ENCODE data around the gene RTL10. TPM values are rescaled to one million over a fixed set of nuclear protein-coding genes. Genes with fewer than 3 reads are reported as not detected.

Gene RTL10
- total RNA-seq, 1 donor from 2014 or later, result 21.4 TPM

DNA sequence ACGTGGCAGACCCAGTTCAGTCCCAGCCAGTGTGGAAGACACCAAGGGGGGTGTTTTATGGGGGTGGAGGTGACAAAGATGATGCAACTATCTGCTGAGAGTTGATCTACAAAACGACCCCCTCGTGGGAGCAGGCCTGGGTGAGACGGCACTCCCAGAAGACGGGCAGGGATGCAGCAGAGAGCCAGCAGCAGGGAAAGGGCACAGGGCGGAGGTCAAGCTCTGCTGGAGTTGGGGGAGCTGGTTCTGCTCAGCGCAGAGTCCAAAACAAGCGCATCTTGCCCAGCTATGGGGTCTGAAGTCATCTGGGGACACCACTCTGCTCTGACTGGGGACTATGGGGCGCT, 3.9 kb downstream of the RTL10 start:
- Histone ChIP-seq H3K36me3 (peaks cover 0 to 15% of the 10 kb centered on the region in 2 donors), H3K27me3 (no peaks in the 10 kb centered on the region), H3K4me3 (no peak overlapping the region), H3K27ac (no peak overlapping the region), H3K9me3 (no peaks in the 10 kb centered on the region), H3K4me1 (peaks cover 71% of the 10 kb centered on the region)
- TF ChIP-seq POLR2A (IDR thresholded peaks at IDR 0.05) (no peak), POLR2AphosphoS5 (IDR thresholded peaks at IDR 0.05; ENCODE audit: insufficient read depth in 1 of 2, low read depth in 1 of 2) (no peak)
- TF ChIP-seq, protein P1, sequence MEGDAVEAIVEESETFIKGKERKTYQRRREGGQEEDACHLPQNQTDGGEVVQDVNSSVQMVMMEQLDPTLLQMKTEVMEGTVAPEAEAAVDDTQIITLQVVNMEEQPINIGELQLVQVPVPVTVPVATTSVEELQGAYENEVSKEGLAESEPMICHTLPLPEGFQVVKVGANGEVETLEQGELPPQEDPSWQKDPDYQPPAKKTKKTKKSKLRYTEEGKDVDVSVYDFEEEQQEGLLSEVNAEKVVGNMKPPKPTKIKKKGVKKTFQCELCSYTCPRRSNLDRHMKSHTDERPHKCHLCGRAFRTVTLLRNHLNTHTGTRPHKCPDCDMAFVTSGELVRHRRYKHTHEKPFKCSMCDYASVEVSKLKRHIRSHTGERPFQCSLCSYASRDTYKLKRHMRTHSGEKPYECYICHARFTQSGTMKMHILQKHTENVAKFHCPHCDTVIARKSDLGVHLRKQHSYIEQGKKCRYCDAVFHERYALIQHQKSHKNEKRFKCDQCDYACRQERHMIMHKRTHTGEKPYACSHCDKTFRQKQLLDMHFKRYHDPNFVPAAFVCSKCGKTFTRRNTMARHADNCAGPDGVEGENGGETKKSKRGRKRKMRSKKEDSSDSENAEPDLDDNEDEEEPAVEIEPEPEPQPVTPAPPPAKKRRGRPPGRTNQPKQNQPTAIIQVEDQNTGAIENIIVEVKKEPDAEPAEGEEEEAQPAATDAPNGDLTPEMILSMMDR (IDR thresholded peaks at IDR 0.05), result no peak
- intact Hi-C loops (cut with DNase I), result no loop called here
- no peak for DNase-seq (ENCODE audit: extremely low spot score in 2 of 2)

GRCh38 chr22:19849835-19850762, 4.6 kb downstream of the RTL10 start:
- Histone ChIP-seq H3K4me1 (peaks cover 71% of the 10 kb centered on the region), H3K9me3 (no peaks in the 10 kb centered on the region), H3K27me3 (no peaks in the 10 kb centered on the region), H3K27ac (no peak overlapping the region), H3K36me3 (peaks cover 0 to 15% of the 10 kb centered on the region in 2 donors), H3K4me3 (no peak overlapping the region)
- TF ChIP-seq POLR2A (IDR thresholded peaks at IDR 0.05), result no peak
- TF ChIP-seq POLR2AphosphoS5 (IDR thresholded peaks at IDR 0.05; ENCODE audit: insufficient read depth in 1 of 2, low read depth in 1 of 2), result peak in 1 of 2 donors; percentile 10
- TF ChIP-seq, protein P1 (IDR thresholded peaks at IDR 0.05), result no peak
- intact Hi-C loops (cut with DNase I), result no loop called here
- DNase-seq (ENCODE audit: extremely low spot score in 2 of 2), result peak in 1 of 2 donors; percentile 95

DNA sequence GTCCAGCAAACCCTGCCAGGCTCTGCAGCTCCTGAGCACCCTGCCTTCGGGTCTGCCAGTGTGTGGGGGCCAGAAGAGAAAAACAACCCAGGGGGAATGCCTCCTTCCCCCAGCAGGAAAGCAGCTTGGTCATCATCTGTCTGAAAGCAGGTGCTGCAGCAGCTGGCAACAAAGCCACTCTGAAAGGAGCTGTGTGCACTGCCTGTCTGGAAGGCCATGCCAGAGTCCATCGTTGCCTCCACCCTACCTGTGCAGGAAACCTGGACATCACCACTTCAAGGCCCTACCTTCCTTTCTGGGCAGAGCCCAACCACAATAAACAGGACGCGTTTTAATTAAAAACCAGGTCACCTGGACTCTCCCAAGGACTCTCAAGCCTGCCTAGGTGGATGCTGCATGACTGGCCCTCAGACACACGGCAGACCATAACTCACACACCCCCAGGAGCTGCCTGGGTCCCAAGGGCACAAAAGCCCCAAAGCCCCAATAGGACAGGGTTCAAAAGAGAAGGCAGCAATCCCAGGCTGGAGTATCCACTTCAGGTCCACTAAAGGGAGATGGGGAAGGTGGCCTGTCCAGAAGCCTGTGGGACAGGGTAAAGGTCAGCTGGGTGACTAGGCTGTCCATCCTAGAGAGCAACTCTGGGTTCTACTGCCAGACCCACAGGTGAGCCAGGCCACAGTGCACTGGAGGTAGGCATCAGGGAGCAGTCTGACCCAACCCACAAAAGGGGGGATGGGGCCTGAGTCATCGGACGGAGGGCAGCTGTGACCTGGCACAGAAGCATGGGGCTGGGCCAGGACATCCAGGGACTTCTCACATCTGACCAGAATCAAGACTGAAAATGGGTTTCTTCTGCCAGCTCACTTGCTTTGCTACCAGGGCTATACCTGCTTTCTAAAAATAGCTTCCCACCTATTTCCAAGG, 6.1 kb downstream of the RTL10 start:
- TF ChIP-seq, protein P1 (IDR thresholded peaks at IDR 0.05), result no peak
- TF ChIP-seq POLR2A (IDR thresholded peaks at IDR 0.05), result no peak
- TF ChIP-seq POLR2AphosphoS5 (IDR thresholded peaks at IDR 0.05; ENCODE audit: insufficient read depth in 1 of 2, low read depth in 1 of 2), result no peak
- H3K4me1 ChIP-seq, result peaks cover 79% of the 10 kb centered on the region
- H3K36me3 ChIP-seq, result peaks cover 0 to 15% of the 10 kb centered on the region in 2 donors
- no peak overlapping the region for H3K27ac ChIP-seq
- no peaks in the 10 kb centered on the region for H3K27me3 ChIP-seq
- no peak overlapping the region for H3K4me3 ChIP-seq
- no peak for DNase-seq (ENCODE audit: extremely low spot score in 2 of 2)
- H3K9me3 ChIP-seq, result no peaks in the 10 kb centered on the region
- intact Hi-C loops (cut with DNase I), result no loop called here

- TF ChIP-seq, protein P1 (IDR thresholded peaks at IDR 0.05), result no peak
- no peak for TF ChIP-seq POLR2A (IDR thresholded peaks at IDR 0.05)
- no peak for TF ChIP-seq POLR2AphosphoS5 (IDR thresholded peaks at IDR 0.05; ENCODE audit: insufficient read depth in 1 of 2, low read depth in 1 of 2)
- Histone ChIP-seq H3K4me1 (peaks cover 77% of the 10 kb centered on the region), H3K9me3 (no peaks in the 10 kb centered on the region), H3K4me3 (no peak overlapping the region), H3K27ac (no peak overlapping the region), H3K36me3 (peaks cover 0 to 15% of the 10 kb centered on the region in 2 donors), H3K27me3 (no peaks in the 10 kb centered on the region)
- DNase-seq (ENCODE audit: extremely low spot score in 2 of 2), result no peak
- intact Hi-C loops (cut with DNase I), result no loop called here
Observed at GRCh38 chr22:19847345-19847632, 7.4 kb downstream of the RTL10 start.
